Trophoblast cell (in vitro differentiated cells and primary cell): ENCODE results near the gene ABHD16A. TPM values are rescaled to one million over a fixed set of nuclear protein-coding genes. Genes with fewer than 3 reads are reported as not detected.
A peak's percentile ranks its signal among the peaks of the same experiment; 100 is the strongest.

ENCODE experiments used
- DNase-seq, 2 donors: peaks; one replicate each; pipeline ENCODE4 v3.0.0-alpha.2; 2016
- H2AFZ ChIP-seq: 2 replicates; pipeline ENCODE4 v1.6.1; 2013; ENCODE audit warnings: low read length, moderate library complexity, mild to moderate bottlenecking; ENCODE audit not compliant: insufficient read depth, poor library complexity
- H2AK5ac ChIP-seq: 2 replicates; pipeline ENCODE4 v1.6.1; 2013; ENCODE audit warnings: mild to moderate bottlenecking, low read length
- H2BK120ac ChIP-seq: 2 replicates; pipeline ENCODE4 v1.6.1; 2013; ENCODE audit warnings: low read length, mild to moderate bottlenecking, moderate library complexity; ENCODE audit not compliant: insufficient read depth, poor library complexity
- H2BK12ac ChIP-seq: 2 replicates; pipeline ENCODE4 v1.6.1; 2013; ENCODE audit warnings: mild to moderate bottlenecking, low read length, moderate library complexity
- H2BK5ac ChIP-seq: 2 replicates; pipeline ENCODE4 v1.6.1; 2013; ENCODE audit warnings: low read length, low read depth, moderate library complexity, mild to moderate bottlenecking; ENCODE audit not compliant: poor library complexity
- H3K14ac ChIP-seq: 2 replicates; pipeline ENCODE4 v1.6.1; 2013; ENCODE audit warnings: mild to moderate bottlenecking, low read length
- H3K18ac ChIP-seq: 2 replicates; pipeline ENCODE4 v1.6.1; 2013; ENCODE audit warnings: mild to moderate bottlenecking, low read length
- H3K23ac ChIP-seq: 2 replicates; pipeline ENCODE4 v1.6.1; 2013; ENCODE audit warnings: low read length
- H3K27ac ChIP-seq: 2 replicates; pipeline ENCODE4 v1.5.1; 2013; ENCODE audit warnings: low read depth, mild to moderate bottlenecking, inconsistent platforms, low read length, moderate library complexity
- H3K27me3 ChIP-seq: 2 replicates; pipeline ENCODE4 v1.6.1; 2013; ENCODE audit warnings: inconsistent platforms, mild to moderate bottlenecking, low read length, moderate library complexity; ENCODE audit not compliant: insufficient read depth
- H3K36me3 ChIP-seq, 2 experiments: 1 replicate in 1 of 2; 2 replicates in 1 of 2; pipeline ENCODE4 v1.6.1; 2013; ENCODE audit warnings: low read length in 2 of 2, mild to moderate bottlenecking in 2 of 2, moderate library complexity in 1 of 2; ENCODE audit not compliant: insufficient read depth in 2 of 2, control insufficient read depth in 1 of 2
- H3K4ac ChIP-seq: 2 replicates; pipeline ENCODE4 v1.6.1; 2013; ENCODE audit warnings: low read depth, mild to moderate bottlenecking, low read length, moderate library complexity
- H3K4me1 ChIP-seq, 2 experiments: 1 replicate in 1 of 2; 2 replicates in 1 of 2; pipeline ENCODE4 v1.6.1; 2013; ENCODE audit warnings: low read length in 2 of 2, mild to moderate bottlenecking in 2 of 2, moderate library complexity in 1 of 2; ENCODE audit not compliant: insufficient read depth in 2 of 2, control insufficient read depth in 1 of 2
- H3K4me2 ChIP-seq: 2 replicates; pipeline ENCODE4 v1.6.1; 2013; ENCODE audit warnings: inconsistent platforms, mild to moderate bottlenecking, low read length, moderate library complexity
- H3K4me3 ChIP-seq: 2 replicates; pipeline ENCODE4 v1.5.1; 2013; ENCODE audit warnings: mild to moderate bottlenecking, low read depth, low read length, inconsistent platforms
- H3K79me1 ChIP-seq: one replicate; pipeline ENCODE4 v1.6.1; 2013; ENCODE audit warnings: low read length
- H3K79me2 ChIP-seq: 2 replicates; pipeline ENCODE4 v1.6.1; 2013; ENCODE audit warnings: low read length, mild to moderate bottlenecking; ENCODE audit not compliant: control insufficient read depth, insufficient read depth, poor library complexity
- H3K9ac ChIP-seq: 2 replicates; pipeline ENCODE4 v1.6.1; 2013; ENCODE audit warnings: mild to moderate bottlenecking, low read length
- H3K9me3 ChIP-seq: 2 replicates; pipeline ENCODE4 v1.6.1; 2013; ENCODE audit warnings: low read depth, mild to moderate bottlenecking, control low read depth, inconsistent platforms, low read length; ENCODE audit not compliant: insufficient read depth
- H4K12ac ChIP-seq: 2 replicates; pipeline ENCODE4 v1.6.1; 2013; ENCODE audit warnings: low read depth, mild to moderate bottlenecking, low read length, moderate library complexity
- H4K8ac ChIP-seq: 2 replicates; pipeline ENCODE4 v1.6.1; 2013; ENCODE audit warnings: low read depth, mild to moderate bottlenecking, low read length, moderate library complexity
- H4K91ac ChIP-seq: one replicate; pipeline ENCODE4 v1.6.1; 2013; ENCODE audit warnings: low read depth, mild to moderate bottlenecking, low read length, moderate library complexity
- WGBS: extraction: QIAGEN DNeasy Blood & Tissue Kit; methylation state at CpG from one replicate; pipeline ENCODE4 v1.1.7; 2013; ENCODE audit warnings: missing lambda C conversion rate; ENCODE audit not compliant: insufficient read length, insufficient coverage; ENCODE audit errors: extremely low coverage; 5-methylcytosine and 5-hydroxymethylcytosine counted together
- polyA plus RNA-seq: library from polyadenylated mRNA; stranded (reverse); fragments of 200-250 nt; gene quantifications from 2 replicates; pipeline ENCODE4 v1.2.3, GENCODE V29; 2013

The ABHD16A gene
- 39.7 and 42.5 TPM in 2 replicates for polyA plus RNA-seq

DNA sequence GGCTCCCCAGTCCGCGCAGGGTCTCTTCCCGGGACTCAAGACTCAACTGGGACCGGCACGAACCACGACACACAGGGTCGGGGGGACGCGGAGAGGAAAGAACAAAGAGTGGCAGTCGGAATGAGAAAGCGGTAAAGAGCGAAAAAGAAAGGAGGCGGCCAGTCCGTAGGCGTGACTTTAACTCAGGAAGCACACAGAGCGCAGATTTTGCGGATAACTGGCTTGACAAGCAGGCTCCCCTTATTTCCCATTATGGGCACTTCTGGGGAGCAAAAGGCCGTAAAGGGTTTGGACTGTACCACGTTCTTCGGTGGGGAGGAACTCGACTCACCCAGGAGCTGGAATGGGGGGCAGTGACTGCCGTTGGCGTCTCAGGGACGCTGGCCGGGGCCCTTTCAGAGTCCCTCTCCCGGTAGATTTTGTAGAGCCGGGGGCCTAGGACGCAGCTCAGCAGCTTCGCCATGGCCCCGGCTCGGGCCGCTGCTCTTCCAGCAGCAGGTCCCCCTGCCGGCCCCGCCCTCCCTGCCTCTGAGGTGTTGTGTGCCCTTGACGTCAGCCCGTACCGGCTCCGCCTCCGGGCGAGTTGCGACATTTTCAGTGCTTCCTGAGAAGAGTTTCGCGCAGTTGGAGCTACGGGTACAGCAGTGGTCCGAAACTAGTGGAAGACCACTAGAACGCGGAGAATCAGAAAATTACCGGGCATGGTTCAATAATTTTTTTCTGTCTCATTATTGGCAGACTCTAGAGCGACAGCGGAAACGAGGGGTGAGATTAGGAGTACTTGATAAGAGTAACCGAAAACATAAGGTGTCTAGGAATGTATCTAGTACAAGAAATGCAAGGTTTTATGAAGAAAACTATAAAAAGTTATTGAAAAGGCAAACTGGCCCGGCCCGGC lies at the start of gene ABHD16A:
TSS of gene ABHD16A (minus strand) at position 506 of the 898 bp plus-strand sequence. CDS start at position 463, 43 bp downstream.
- Histone ChIP-seq H4K12ac (peak within 1 kb of the TSS; percentile 94), H4K91ac (peak within 1 kb of the TSS; percentile 71), H3K4ac (peak within 1 kb of the TSS; percentile 78), H3K27me3 (no peaks in the 10 kb centered on the region), H2BK12ac (peak within 1 kb of the TSS; percentile 47), H3K23ac (no peak within 1 kb of the TSS), H4K8ac (peak within 1 kb of the TSS; percentile 87), H3K27ac (peak within 1 kb of the TSS; percentile 94), H3K9ac (peak within 1 kb of the TSS; percentile 99), H2BK120ac (peak within 1 kb of the TSS; percentile 29), H2AFZ (peak within 1 kb of the TSS; percentile 60), H3K9me3 (peaks cover 2% of the 10 kb centered on the region), H3K79me2 (peaks cover 6% of the 10 kb centered on the region), H3K4me1 (peaks cover 7 to 8% of the 10 kb centered on the region in 2 experiments), H2AK5ac (no peak within 1 kb of the TSS), H3K14ac (peak within 1 kb of the TSS; percentile 48), H3K4me2 (peak within 1 kb of the TSS; percentile 82), H3K18ac (peak within 1 kb of the TSS; percentile 60), H2BK5ac (peak within 1 kb of the TSS; percentile 38), H3K4me3 (peak within 1 kb of the TSS; percentile 88), H3K79me1 (peaks cover 6% of the 10 kb centered on the region), H3K36me3 (peaks cover 5 to 7% of the 10 kb centered on the region in 2 experiments)
- no CpG with 5 or more reads among the region's 54 CpGs for WGBS
- DNase-seq: peak; percentile 99 to 100

DNA sequence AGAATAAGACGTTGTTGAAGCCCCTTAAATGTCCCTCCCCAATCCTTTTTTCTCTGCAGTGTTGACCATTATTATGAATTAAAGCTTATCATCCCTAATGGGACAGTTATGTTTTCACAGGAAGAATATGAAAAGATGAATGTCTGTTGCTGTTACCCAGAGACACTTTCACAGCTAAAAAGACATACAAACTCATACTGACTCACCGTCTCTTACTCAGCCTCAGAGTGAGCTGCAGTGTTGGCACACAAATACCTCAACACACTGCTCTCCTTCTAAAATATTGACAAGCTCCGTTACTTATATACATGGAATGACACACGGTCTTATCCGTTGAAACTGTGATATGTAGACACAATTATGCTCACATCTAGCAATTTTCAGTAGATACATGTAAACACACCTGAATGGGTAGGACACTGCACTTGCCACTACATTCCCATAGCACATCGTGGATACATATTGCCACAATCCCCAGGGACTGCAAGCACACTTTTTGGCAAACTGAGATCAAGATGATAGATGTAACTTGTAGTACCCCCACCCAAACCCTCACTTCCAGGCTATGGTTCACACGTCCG lies 49.7 kb upstream of the ABHD16A start:
- Histone ChIP-seq H2BK12ac (no peak overlapping the region), H3K79me2 (no peaks in the 10 kb centered on the region), H3K4me3 (no peak overlapping the region), H3K36me3 (peaks cover 0 to 2% of the 10 kb centered on the region in 2 experiments), H3K23ac (no peak overlapping the region), H3K79me1 (no peaks in the 10 kb centered on the region), H2BK120ac (no peak overlapping the region), H2BK5ac (no peak overlapping the region), H3K27me3 (no peaks in the 10 kb centered on the region), H4K91ac (no peak overlapping the region), H2AK5ac (no peak overlapping the region), H3K9ac (no peak overlapping the region), H3K14ac (no peak overlapping the region), H3K18ac (no peak overlapping the region), H3K9me3 (no peaks in the 10 kb centered on the region), H3K27ac (no peak overlapping the region), H4K12ac (no peak overlapping the region), H3K4me1 (peaks cover 0 to 2% of the 10 kb centered on the region in 2 experiments), H3K4me2 (no peak overlapping the region), H3K4ac (no peak overlapping the region), H4K8ac (no peak overlapping the region), H2AFZ (no peak overlapping the region)
- no peak for DNase-seq
- no CpG with 5 or more reads among the region's 8 CpGs for WGBS

DNA sequence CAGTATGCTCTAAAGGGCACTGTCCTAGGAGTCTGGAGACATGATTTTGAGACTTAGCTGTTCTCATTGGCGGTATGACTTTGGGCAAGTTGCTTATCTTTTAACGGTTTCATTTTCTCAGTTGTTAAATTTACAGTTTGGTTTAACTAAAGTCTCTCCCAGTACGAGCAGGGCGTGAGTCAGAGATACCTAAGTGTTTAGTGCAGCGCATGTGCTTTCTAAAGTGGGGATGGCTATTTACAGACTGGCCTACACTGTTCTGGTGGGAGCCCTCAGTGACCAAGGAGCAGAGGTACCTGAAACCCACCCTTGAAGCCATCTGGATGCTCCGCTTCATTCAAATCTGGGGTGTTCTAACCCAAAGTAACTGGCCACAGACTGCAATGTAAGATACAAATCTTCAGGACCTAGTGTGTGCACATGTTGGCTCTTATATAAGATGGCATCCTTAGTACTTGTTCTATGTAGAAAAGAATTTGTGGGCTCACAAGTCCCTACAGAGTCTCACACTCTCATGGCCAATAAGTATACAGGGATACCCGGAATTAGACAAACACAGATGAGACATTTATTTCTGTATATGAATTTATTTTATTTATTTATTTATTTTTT lies 47.4 kb upstream of the ABHD16A start:
- Histone ChIP-seq H3K79me2 (no peaks in the 10 kb centered on the region), H3K14ac (no peak overlapping the region), H4K91ac (no peak overlapping the region)

DNA sequence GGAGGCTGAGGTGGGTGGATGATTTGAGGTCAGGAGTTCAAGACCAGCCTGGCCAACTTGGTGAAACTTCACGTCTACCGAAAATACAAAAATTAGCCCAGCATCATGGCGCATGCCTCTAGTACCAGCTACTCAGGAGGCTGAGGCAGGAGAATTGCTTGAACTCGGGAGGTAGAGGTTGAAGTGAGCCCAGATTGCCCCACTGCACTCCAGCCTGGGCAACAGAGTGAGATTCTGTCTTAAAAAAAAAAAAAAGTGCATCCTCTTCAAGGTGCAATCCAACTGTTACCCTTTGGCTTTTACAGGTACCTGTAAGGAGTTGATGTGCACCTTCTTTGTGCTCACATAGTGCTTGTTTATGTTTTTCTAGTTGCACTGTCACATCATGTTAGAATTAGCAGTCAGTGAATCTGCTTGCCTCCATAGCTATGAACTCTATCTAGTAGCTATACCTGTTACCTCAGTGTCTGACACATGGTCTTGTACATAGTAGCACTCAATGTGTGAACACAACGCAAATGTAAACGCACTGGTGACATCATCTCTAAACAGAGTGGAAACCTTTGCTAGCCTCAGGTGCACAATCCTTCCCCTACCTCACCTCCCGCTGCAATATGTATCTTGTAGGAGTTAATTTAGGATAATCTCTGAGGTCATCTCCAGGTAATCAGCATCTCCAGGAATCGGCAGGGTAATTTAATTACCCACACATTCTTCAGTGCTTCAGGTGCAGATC lies 46.3 kb upstream of the ABHD16A start:
- peaks cover 0 to 2% of the 10 kb centered on the region in 2 experiments for H3K36me3 ChIP-seq
- no peak overlapping the region for H3K18ac ChIP-seq
- no CpG with 5 or more reads among the region's 8 CpGs for WGBS
- H4K12ac ChIP-seq: no peak overlapping the region
- H3K79me1 ChIP-seq: no peaks in the 10 kb centered on the region
- no peak overlapping the region for H2AFZ ChIP-seq
- DNase-seq: no peak
- H2BK120ac ChIP-seq: no peak overlapping the region
- H4K8ac ChIP-seq: no peak overlapping the region
- H2BK12ac ChIP-seq: no peak overlapping the region
- peaks cover 6 to 8% of the 10 kb centered on the region in 2 experiments for H3K4me1 ChIP-seq
- H3K9me3 ChIP-seq: no peaks in the 10 kb centered on the region
- peak overlapping the region; percentile 55 for H3K23ac ChIP-seq
- no peaks in the 10 kb centered on the region for H3K27me3 ChIP-seq
- H2AK5ac ChIP-seq: no peak overlapping the region
- no peaks in the 10 kb centered on the region for H3K79me2 ChIP-seq
- H3K27ac ChIP-seq: no peak overlapping the region
- no peak overlapping the region for H2BK5ac ChIP-seq
- no peak overlapping the region for H3K4me3 ChIP-seq
- no peak overlapping the region for H3K9ac ChIP-seq
- H3K4me2 ChIP-seq: no peak overlapping the region
- H3K4ac ChIP-seq: no peak overlapping the region
- H4K91ac ChIP-seq: no peak overlapping the region
- no peak overlapping the region for H3K14ac ChIP-seq

More for the DNA sequence above, 47.4 kb upstream of the ABHD16A start:
- H3K36me3 ChIP-seq: peaks cover 0 to 2% of the 10 kb centered on the region in 2 experiments
- no peak overlapping the region for H2AK5ac ChIP-seq
- no peak overlapping the region for H2BK12ac ChIP-seq
- H3K9ac ChIP-seq: no peak overlapping the region
- no peak overlapping the region for H3K4me3 ChIP-seq
- no peaks in the 10 kb centered on the region for H3K79me1 ChIP-seq
- no peak overlapping the region for H3K18ac ChIP-seq
- no peaks in the 10 kb centered on the region for H3K9me3 ChIP-seq
- peaks cover 6 to 8% of the 10 kb centered on the region in 2 experiments for H3K4me1 ChIP-seq
- H3K23ac ChIP-seq: no peak overlapping the region
- H4K8ac ChIP-seq: no peak overlapping the region
- no peak overlapping the region for H3K4ac ChIP-seq
- DNase-seq: no peak
- H3K27me3 ChIP-seq: no peaks in the 10 kb centered on the region
- no peak overlapping the region for H3K27ac ChIP-seq
- H2BK5ac ChIP-seq: no peak overlapping the region
- H3K4me2 ChIP-seq: no peak overlapping the region
- WGBS: no CpG with 5 or more reads among the region's 7 CpGs
- no peak overlapping the region for H4K12ac ChIP-seq
- H2BK120ac ChIP-seq: no peak overlapping the region
- no peak overlapping the region for H2AFZ ChIP-seq
